ENCODE results near the gene PLA2G10.
"Not testable (repeated sequence)": the region's sequence is repeated elsewhere in the genome, so short reads cannot be mapped to it uniquely, and the experiment has no call there.

PLA2G10 gene

GRCh38 chr16:14658063-14658462 is 36.0 kb downstream of the PLA2G10 start:
- DNase-seq: no peak

GRCh38 chr16:14652726-14653125 is 41.4 kb downstream of the PLA2G10 start:
- DNase-seq: no peak

- no peak for DNase-seq
These were observed 43.5 kb downstream of the PLA2G10 start for GRCh38 chr16:14650629-14651028.

GRCh38 chr16:14649816-14650215 is 44.3 kb downstream of the PLA2G10 start:
- no peak for DNase-seq

GRCh38 chr16:14641926-14642325 is 52.2 kb downstream of the PLA2G10 start:
- no peak for DNase-seq

- DNase-seq: no peak
These were observed 52.9 kb downstream of the PLA2G10 start for GRCh38 chr16:14641206-14641605.

GRCh38 chr16:14640538-14640937 is 53.6 kb downstream of the PLA2G10 start:
- no peak for DNase-seq

GRCh38 chr16:14636951-14637240 is 57.2 kb downstream of the PLA2G10 start:
- DNase-seq: not testable (repeated sequence)

GRCh38 chr16:14636179-14636950 is 57.7 kb downstream of the PLA2G10 start:
- DNase-seq: not testable (repeated sequence)

GRCh38 chr16:14635395-14636165 is 58.5 kb downstream of the PLA2G10 start:
- no peak for DNase-seq

GRCh38 chr16:14634389-14634725 is 59.8 kb downstream of the PLA2G10 start:
- DNase-seq: no peak

- peak; percentile 99 for DNase-seq
These were observed 61.2 kb downstream of the PLA2G10 start, which contains the start of gene BFAR for GRCh38 chr16:14632693-14633569. BFAR (plus strand) TSS chr16:14632951; CDS start chr16:14644347, 11,396 bp downstream.

GRCh38 chr16:14630620-14631330 is 63.3 kb downstream of the PLA2G10 start:
- DNase-seq: not testable (repeated sequence)

GRCh38 chr16:14629919-14630619 is 64.0 kb downstream of the PLA2G10 start, which contains the start of gene PARN:
PARN (minus strand) TSS chr16:14630260; CDS start chr16:14630125, 135 bp downstream.
- DNase-seq: peak; percentile 98

- no peak for DNase-seq
These were observed 64.5 kb downstream of the PLA2G10 start for GRCh38 chr16:14629612-14629918.

- no peak for DNase-seq
These were observed 65.1 kb downstream of the PLA2G10 start for GRCh38 chr16:14628806-14629611.

- DNase-seq: no peak
These were observed 67.0 kb downstream of the PLA2G10 start for GRCh38 chr16:14627078-14627477.
